NCI-H82 treated with DMSO at 0.1 percent for 48 hours (cell line): ENCODE results near the gene WNT5B.

ENCODE experiments used
- DNase-seq: peaks from one replicate; lab custom pipeline; 2025; ENCODE audit not compliant: unreplicated experiment; lab: John Stamatoyannopoulos, UW

WNT5B gene

DNA sequence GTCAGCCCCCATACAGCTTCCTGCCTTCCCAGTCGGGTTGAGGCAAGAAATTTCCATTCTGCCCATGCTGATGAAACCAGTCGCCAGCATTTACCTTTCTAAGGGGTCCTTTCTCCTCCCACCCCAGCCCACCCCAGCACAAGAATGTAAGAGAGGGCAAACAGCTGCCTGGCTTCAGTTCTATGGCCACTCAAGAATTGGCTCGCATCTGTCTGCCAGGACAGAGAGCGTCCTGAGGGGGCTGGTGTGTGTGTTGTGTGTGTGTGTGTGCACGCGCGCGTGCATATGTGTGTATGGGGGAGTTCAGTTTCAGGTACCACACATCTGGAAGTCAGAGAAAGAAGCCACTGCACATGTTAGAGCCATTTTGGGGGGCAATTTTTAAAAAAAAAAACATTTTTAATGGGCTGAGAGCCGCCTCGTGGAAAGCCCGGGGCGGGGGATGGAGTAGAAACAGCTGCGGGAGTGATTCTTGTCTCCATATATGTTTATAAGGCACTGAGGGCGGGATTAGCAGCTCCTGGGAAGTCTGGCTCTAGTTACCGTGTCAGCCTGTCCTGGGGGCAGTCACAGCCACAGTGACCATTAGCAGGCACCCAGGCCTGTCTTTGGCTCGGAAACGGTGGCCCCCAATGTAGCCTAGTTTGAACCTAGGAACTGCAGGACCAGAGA lies at the start of gene WNT5B:
Gene WNT5B (plus strand): TSS at position 566 of the 672 bp plus-strand sequence. CDS start 2,124 bp downstream, outside the sequence.
- DNase-seq, result no peak

GRCh38 chr12:1579651-1580435 lies 49.2 kb upstream of the WNT5B start:
- no peak for DNase-seq

DNA sequence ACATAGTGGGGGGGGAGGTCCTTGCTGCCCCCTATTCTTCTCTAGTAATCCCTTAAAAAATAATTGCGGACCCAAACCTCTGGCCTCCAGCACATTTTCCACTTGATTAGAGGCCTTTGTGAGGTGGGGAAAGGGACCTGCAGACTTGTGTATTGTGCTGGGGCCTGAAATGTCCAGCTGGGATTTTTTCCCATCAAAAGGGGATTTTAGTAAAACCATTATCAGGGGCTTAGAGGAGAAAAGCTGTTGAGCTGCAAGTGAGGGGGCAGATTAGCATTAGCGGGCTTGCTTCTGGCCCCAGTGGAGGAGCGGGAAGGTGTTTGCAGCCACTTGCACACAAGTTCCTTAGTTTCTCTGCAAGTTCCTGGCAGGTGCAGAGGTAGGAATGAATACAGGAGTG lies 48.5 kb upstream of the WNT5B start:
- peak; percentile 90 for DNase-seq

DNA sequence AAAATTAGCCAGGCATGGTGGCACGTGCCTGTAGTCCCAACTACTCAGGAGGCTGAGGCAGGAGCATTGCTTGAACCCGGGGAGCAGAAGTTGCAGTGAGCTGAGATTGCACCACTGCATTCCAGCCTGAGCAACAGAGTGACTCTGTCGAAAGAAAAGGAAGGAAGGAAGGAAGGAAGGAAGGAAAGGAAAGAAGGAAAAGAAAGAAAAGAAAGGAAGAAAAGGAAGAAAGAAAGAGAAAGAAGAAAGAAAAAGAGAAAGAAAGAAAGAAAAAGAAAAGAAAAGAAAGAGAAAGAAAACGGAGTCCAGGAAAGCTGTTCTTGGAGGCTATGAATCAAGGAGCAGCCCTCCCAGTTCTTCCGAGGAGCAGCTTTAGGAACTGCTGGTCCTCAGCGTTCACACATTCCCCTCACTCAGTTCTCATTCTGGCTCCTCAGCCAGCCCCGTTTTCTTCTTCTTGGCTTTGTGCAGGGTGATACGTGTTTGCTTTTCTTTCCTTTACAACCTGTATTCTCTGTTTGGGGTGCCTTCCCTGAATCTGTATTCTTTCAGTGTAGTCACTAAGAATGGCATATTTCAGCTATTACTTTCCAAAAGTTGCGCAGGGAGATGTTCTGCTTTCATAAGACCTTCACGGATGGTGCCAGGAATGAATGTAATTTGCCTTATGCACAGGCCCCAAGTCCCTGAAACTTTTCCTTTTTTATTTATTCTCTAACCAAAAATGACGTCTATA lies 46.9 kb upstream of the WNT5B start:
- no peak for DNase-seq

GRCh38 chr12:1582709-1583050 lies 46.4 kb upstream of the WNT5B start:
- DNase-seq, result no peak

DNA sequence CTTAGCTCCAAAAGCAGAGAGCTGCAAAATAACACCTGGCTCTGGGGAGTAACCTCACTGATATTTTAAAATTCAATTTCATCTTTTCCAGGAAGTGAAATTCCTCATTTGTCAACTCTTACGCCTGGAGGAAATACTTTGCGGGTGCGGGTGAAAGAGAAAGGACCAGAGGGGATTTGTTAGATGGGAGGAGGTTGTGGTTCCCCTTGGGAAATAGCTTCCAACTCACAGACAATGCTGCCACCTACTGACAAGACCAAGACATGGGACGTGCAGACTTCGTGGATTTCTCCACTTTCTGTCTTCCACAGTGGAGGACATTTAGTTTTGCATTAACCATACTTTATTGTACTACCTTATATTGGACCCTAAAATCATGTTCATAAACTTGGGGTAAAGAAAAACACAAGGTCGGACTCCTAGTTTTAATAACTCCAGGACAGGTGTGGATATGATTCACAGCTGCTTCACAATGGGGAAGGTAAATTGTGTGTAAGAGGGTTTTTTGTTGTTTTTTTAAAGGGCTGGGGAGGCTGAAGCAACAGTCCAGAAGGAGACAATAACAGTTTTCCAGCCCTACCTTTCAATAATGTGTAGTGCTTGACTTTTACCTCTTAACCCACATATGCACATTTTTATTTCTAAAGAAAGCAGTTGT lies 45.5 kb upstream of the WNT5B start:
- peak; percentile 76 for DNase-seq

- no peak for DNase-seq
Observed at GRCh38 chr12:1584326-1584725, 44.7 kb upstream of the WNT5B start.

- DNase-seq, result no peak
Observed at GRCh38 chr12:1587927-1588574, 41.0 kb upstream of the WNT5B start.

GRCh38 chr12:1588575-1588947 lies 40.5 kb upstream of the WNT5B start:
- no peak for DNase-seq

GRCh38 chr12:1590221-1590979 lies 38.6 kb upstream of the WNT5B start:
- no peak for DNase-seq

- no peak for DNase-seq
Observed at GRCh38 chr12:1591034-1591433, 38.0 kb upstream of the WNT5B start.

DNA sequence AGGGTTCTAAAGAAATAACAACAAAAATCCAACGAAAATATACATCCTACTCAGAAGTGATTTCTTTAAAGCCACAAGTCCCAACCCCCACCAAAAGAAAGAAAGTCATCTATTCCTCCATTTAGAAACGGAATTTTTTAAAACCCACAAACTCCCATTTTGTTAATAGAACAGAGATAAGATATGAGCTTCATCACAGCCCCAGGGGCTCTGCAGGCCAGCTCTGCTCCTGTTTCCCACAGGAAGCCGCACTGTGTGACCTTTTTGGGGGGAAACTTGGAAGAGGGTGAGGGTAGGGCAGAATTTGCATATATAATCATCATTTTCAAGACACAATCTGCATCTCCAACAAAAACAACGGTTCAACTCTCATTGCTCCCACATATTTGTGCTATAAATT lies 37.5 kb upstream of the WNT5B start:
- DNase-seq, result no peak

DNA sequence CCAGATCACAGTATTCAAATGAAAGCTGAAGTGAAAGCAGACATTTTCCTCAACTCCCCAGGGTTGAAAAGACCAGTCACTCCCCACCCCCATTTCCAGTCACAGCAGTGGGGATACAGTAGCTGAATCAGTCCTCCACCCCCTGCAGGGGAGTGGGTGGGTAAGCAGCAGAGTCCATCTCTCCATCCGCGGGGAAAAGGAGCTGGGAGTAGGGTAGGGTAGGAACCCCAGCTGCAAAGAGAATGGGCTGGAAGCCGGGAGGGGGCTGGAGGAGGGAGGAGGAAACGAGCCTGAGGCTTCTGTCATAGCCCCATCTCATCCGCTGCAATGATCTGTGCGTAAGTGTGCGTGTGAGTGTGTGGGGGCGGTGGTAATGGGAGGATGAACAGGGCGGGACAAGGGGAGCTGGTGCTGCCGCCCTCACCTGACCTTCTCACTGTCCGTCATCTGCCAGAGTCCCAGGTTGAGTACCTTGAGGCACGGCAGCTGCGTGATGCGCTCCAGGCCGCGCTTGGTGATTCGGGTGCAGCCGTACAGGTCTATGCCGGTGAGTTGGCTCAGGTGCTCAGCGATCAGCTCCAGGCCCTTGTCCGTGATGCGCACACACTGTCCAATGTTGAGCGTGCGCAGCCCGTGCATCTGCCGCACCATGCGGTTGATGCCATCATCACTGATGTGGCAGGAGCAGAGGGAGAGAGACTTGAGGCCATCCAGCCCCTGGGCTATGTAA lies 36.4 kb upstream of the WNT5B start:
- peak; percentile 11 for DNase-seq

- DNase-seq, result no peak
Observed at GRCh38 chr12:1593174-1594005, 35.6 kb upstream of the WNT5B start.

GRCh38 chr12:1594006-1594260 lies 35.1 kb upstream of the WNT5B start:
- no peak for DNase-seq

GRCh38 chr12:1594261-1595025 lies 34.6 kb upstream of the WNT5B start, which contains the start of gene FBXL14:
FBXL14 (minus strand) TSS chr12:1594581; CDS start chr12:1594066, 515 bp downstream.
- peak; percentile 55 for DNase-seq

DNA sequence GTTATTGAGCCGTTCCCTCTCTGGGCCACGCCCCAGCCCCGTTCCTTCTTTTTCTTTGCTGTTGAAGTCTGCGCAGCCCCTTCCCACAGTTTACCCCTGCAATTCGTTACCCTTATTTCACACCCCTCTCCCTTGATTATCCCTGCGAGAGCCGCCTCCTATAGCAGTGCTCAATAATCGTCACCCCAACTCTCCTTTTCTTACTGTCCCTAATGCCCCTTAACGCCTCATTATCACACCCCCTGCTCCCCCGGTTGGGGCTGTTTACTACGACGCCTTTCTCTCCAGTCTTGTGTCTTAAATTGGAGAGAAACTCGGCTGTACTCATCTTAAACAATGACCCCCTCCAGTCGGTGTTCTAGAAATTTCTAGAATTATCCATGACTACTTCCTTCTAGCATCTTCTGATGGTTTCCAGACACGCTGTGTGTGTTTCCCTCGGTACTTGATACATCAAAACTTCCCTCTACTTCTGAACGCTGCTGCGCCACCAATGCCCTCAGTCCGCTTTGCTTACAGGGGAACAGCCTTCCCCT lies 33.9 kb upstream of the WNT5B start:
- DNase-seq, result no peak
